GM15510 (cell line): Measurements from ENCODE around the gene DDI2.

Source experiments
- POLR2A ChIP-seq: IDR thresholded peaks from 3 replicates; pipeline ENCODE4 v1.6.1; 2011; ENCODE audit warnings: borderline replicate concordance; ENCODE audit not compliant: insufficient read length; ENCODE audit errors: extremely low read depth

The DDI2 gene

GRCh38 chr1:15654091-15654690 is 36.9 kb downstream of the DDI2 start:
- TF ChIP-seq POLR2A: no peak

GRCh38 chr1:15656464-15656863 is 39.2 kb downstream of the DDI2 start:
- no peak for TF ChIP-seq POLR2A

- no peak for TF ChIP-seq POLR2A
Measured at GRCh38 chr1:15657021-15657420, 39.8 kb downstream of the DDI2 start.

- TF ChIP-seq POLR2A: no peak
Measured at GRCh38 chr1:15660151-15660550, 42.9 kb downstream of the DDI2 start.

- no peak for TF ChIP-seq POLR2A
Measured at GRCh38 chr1:15662477-15662876, 45.2 kb downstream of the DDI2 start.

- TF ChIP-seq POLR2A: no peak
Measured at GRCh38 chr1:15663925-15664324, 46.7 kb downstream of the DDI2 start.

- no peak for TF ChIP-seq POLR2A
Measured at GRCh38 chr1:15667362-15667761, 50.1 kb downstream of the DDI2 start.

- TF ChIP-seq POLR2A: no peak
Measured at GRCh38 chr1:15668089-15668754, 51.0 kb downstream of the DDI2 start.

- no peak for TF ChIP-seq POLR2A
Measured at GRCh38 chr1:15669074-15669473, 51.8 kb downstream of the DDI2 start.

- no peak for TF ChIP-seq POLR2A
Measured at GRCh38 chr1:15669864-15670263, 52.6 kb downstream of the DDI2 start.

- no peak for TF ChIP-seq POLR2A
Measured at GRCh38 chr1:15671430-15671829, 54.2 kb downstream of the DDI2 start.

GRCh38 chr1:15674386-15675159 is 57.3 kb downstream of the DDI2 start:
- TF ChIP-seq POLR2A: no peak

- TF ChIP-seq POLR2A: no peak
Measured at GRCh38 chr1:15676010-15676409, 58.8 kb downstream of the DDI2 start.

GRCh38 chr1:15676688-15677661 is 59.7 kb downstream of the DDI2 start:
- no peak for TF ChIP-seq POLR2A

- no peak for TF ChIP-seq POLR2A
Measured at GRCh38 chr1:15678578-15678977, 61.3 kb downstream of the DDI2 start.
